Measurements from ENCODE around the gene EFHC1. TPM values are rescaled to one million over a fixed set of nuclear protein-coding genes. Genes with fewer than 3 reads are reported as not detected.
A peak's percentile ranks its signal among the peaks of the same experiment; 100 is the strongest.

Gene EFHC1
- total and polyA plus RNA-seq, 4 donors = 3.3 to 11.3 (median 6.9) TPM

GRCh38 chr6:52573295-52573694, 153.2 kb downstream of the EFHC1 start:
- Histone ChIP-seq H3K27ac (ENCODE audit: low read depth in 1 of 2, low read length in 2 of 2) (peak overlapping the region; percentile 23 to 36), H3K4me3 (ENCODE audit: low read depth in 1 of 3, low read length in 3 of 3) (no peak overlapping the region)
- TF ChIP-seq RAD21 (IDR thresholded peaks at IDR 0.05) (peak; percentile 7 to 8), CTCF (IDR thresholded peaks at IDR 0.05; ENCODE audit: low read depth, low read length, missing input control) (no peak)

More at GRCh38 chr6:52573295-52573694, 153.2 kb downstream of the EFHC1 start:
- no peak for DNase-seq (ENCODE audit: low spot score)
- no peaks in the 10 kb centered on the region for H3K36me3 ChIP-seq (ENCODE audit: control insufficient read depth in 4 of 4, insufficient read depth in 3 of 4, low read depth in 1 of 4, low read length in 3 of 4)
- WGBS = 65% methylated on average over 2 of the region's 2 CpGs
- H3K9me3 ChIP-seq (ENCODE audit: control insufficient read depth in 4 of 4, low read length in 3 of 4) = no peaks in the 10 kb centered on the region
- H3K27me3 ChIP-seq (ENCODE audit: control insufficient read depth in 4 of 4, insufficient read depth in 4 of 4, low read length in 3 of 4) = no peaks in the 10 kb centered on the region
- peaks cover 2 to 31% (median 15%) of the 10 kb centered on the region in 4 donors for H3K4me1 ChIP-seq (ENCODE audit: control insufficient read depth in 4 of 4, insufficient read depth in 4 of 4, low read length in 3 of 4)
- H3K9ac ChIP-seq (ENCODE audit: low read depth in 1 of 2, low read length in 2 of 2) = peak overlapping the region in 1 of 2 donors; percentile 47

Other genes with a start within 250 kb of the EFHC1 start
- gene IL17A, start 234.0 kb upstream of the EFHC1 start, total RNA-seq = not detected
- gene IL17A, start 234.0 kb upstream of the EFHC1 start, polyA plus RNA-seq = not detected
- not detected for gene IL17F, start 175.8 kb upstream of the EFHC1 start, total RNA-seq
- not detected for gene IL17F, start 175.8 kb upstream of the EFHC1 start, polyA plus RNA-seq
- gene MCM3, start 135.6 kb upstream of the EFHC1 start, total RNA-seq = 10 to 100 TPM; 12.7 to 60.8 TPM
- gene MCM3, start 135.6 kb upstream of the EFHC1 start, polyA plus RNA-seq = 10 to 100 TPM in 1 of 2 donors, 1 to 10 TPM in 1; 7.4 to 11.9 TPM
- gene PAQR8, start 58.2 kb upstream of the EFHC1 start, total RNA-seq = 1 to 10 TPM in 1 of 2 donors, under 1 TPM in 1; 0.84 to 3.3 TPM
- under 1 TPM; 0.43 to 0.63 TPM for gene PAQR8, start 58.2 kb upstream of the EFHC1 start, polyA plus RNA-seq
- gene TRAM2, start 156.7 kb downstream of the EFHC1 start, total RNA-seq = 10 to 100 TPM in 1 of 2 donors, 1 to 10 TPM in 1; 8.5 to 17.5 TPM
- 10 to 100 TPM in 1 of 2 donors, 1 to 10 TPM in 1; 7.3 to 20.3 TPM for gene TRAM2, start 156.7 kb downstream of the EFHC1 start, polyA plus RNA-seq